ENCODE measurements around the gene PHYHD1.

- no peak for TF ChIP-seq POLR2A (IDR thresholded peaks at IDR 0.05)
- no peak for TF ChIP-seq CTCF (IDR thresholded peaks at IDR 0.05)
- no peak for TF ChIP-seq EP300 (IDR thresholded peaks at IDR 0.05)
Observed at GRCh38 chr9:128909859-128910258, 10.9 kb upstream of the PHYHD1 start.

All from tibial nerve (tissue), 4 donors.